GM21381 (cell line): Measurements from ENCODE around the gene TCEA3.

Experiments
- ATAC-seq: cut with Tn5 transposase; IDR thresholded peaks from one replicate; pipeline ENCODE4 v1.9.1; 2021; ENCODE audit warnings: mild to moderate bottlenecking, moderate library complexity; ENCODE audit not compliant: unreplicated experiment

TCEA3 gene

GRCh38 chr1:23370330-23370708 lies 54.2 kb downstream of the TCEA3 start:
- no peak for ATAC-seq

- ATAC-seq, result no peak
These were observed 55.1 kb downstream of the TCEA3 start, which contains the start of gene ZNF436 for GRCh38 chr1:23369335-23370013. Gene ZNF436, minus strand, starts transcription at chr1:23369836. Its CDS starts 1,831 bp downstream, at chr1:23368005.

GRCh38 chr1:23368562-23369334 lies 55.8 kb downstream of the TCEA3 start:
- ATAC-seq, result peak; percentile 58

GRCh38 chr1:23367791-23368561 lies 56.6 kb downstream of the TCEA3 start:
- ATAC-seq, result peak; percentile 91

- no peak for ATAC-seq
These were observed 57.1 kb downstream of the TCEA3 start for GRCh38 chr1:23367451-23367790.

- no peak for ATAC-seq
These were observed 58.0 kb downstream of the TCEA3 start for GRCh38 chr1:23366598-23366997.

- no peak for ATAC-seq
These were observed 58.4 kb downstream of the TCEA3 start for GRCh38 chr1:23366146-23366545.

GRCh38 chr1:23362218-23362713 lies 62.3 kb downstream of the TCEA3 start:
- ATAC-seq, result no peak

GRCh38 chr1:23358310-23358875 lies 66.2 kb downstream of the TCEA3 start:
- no peak for ATAC-seq

- no peak for ATAC-seq
These were observed 67.2 kb downstream of the TCEA3 start for GRCh38 chr1:23357138-23357908.

GRCh38 chr1:23356471-23357137 lies 67.9 kb downstream of the TCEA3 start:
- ATAC-seq, result no peak

- no peak for ATAC-seq
These were observed 70.3 kb downstream of the TCEA3 start for GRCh38 chr1:23354245-23354644.

GRCh38 chr1:23352096-23352695 lies 72.4 kb downstream of the TCEA3 start:
- ATAC-seq, result no peak

GRCh38 chr1:23345920-23346319 lies 78.6 kb downstream of the TCEA3 start:
- ATAC-seq, result no peak

GRCh38 chr1:23344987-23345472 lies 79.5 kb downstream of the TCEA3 start:
- ATAC-seq, result no peak

GRCh38 chr1:23344111-23344986 lies 80.2 kb downstream of the TCEA3 start, which contains the start of gene HNRNPR:
Gene HNRNPR, minus strand, starts transcription at chr1:23344284. Its CDS starts 3,276 bp downstream, at chr1:23341008.
- ATAC-seq, result peak; percentile 91

- ATAC-seq, result peak; percentile 5
These were observed 81.1 kb downstream of the TCEA3 start for GRCh38 chr1:23343221-23344110.
